Skin epidermis (tissue), 12 donors: ENCODE measurements around the gene HNRNPM.

ENCODE experiments used
- H3K27ac ChIP-seq, 21 experiments: fragments of 200-600 bp; sonication (generic) in 11 of 21; one replicate each; pipeline ENCODE4 v1.5.0; 2020; ENCODE audit warnings: mild to moderate bottlenecking in 3 of 21, inconsistent platforms in 2 of 21, moderate library complexity in 2 of 21
- H3K4me3 ChIP-seq, 7 experiments: fragments of 200-600 bp; sonication (generic) in 2 of 7; one replicate each; pipeline ENCODE4 v1.5.0; 2020; ENCODE audit warnings: inconsistent platforms in 2 of 7, mild to moderate bottlenecking in 2 of 7, moderate library complexity in 1 of 7

HNRNPM gene

GRCh38 chr19:8457827-8458226, 13.1 kb downstream of the HNRNPM start:
- H3K4me3 ChIP-seq, result no peak overlapping the region
- no peak overlapping the region for H3K27ac ChIP-seq

- Histone ChIP-seq H3K27ac (no peak overlapping the region), H3K4me3 (no peak overlapping the region)
These were observed 13.6 kb downstream of the HNRNPM start for GRCh38 chr19:8458380-8458779.

GRCh38 chr19:8459095-8459494, 14.3 kb downstream of the HNRNPM start:
- no peak overlapping the region for H3K4me3 ChIP-seq
- peak overlapping the region in 2 of 21 experiments; percentile 17 to 27 for H3K27ac ChIP-seq

DNA sequence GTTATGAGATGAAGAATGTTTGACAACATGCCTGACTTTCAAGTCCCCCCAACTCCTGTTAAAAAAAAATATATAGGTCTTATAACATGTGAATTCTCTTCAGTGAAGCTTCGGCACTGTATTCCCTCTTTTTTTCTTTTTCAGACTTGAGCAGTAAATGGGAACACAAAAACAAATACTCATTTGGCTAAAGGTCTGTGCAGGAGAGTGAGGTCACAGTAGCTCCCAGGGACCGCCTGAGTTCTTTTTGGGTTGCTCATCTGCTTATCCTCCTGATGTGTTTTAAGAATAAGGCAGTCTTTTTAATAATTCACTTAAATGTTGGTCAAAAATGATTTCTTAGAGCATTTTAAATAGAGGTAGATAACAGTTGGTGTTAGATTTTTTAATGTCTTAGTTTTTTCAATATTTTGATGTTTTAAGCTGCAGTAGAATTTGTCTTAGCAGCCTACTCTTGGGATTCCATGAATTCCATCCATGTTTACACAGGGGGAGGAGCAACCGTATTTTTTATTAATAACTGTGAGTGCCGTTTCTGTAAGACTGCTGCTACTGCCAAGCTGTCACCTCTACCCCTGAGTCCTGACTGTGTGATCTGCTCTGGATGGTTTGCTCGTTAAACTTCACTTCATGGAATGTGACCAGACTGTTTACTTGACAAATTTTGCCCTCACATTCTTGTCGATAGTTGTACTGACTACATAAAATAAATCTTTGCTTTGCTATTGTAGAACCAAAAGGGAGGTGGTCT, 14.9 kb downstream of the HNRNPM start:
- Histone ChIP-seq H3K27ac (peak overlapping the region in 6 of 21 experiments; percentile 1 to 49 (median 22)), H3K4me3 (no peak overlapping the region)

DNA sequence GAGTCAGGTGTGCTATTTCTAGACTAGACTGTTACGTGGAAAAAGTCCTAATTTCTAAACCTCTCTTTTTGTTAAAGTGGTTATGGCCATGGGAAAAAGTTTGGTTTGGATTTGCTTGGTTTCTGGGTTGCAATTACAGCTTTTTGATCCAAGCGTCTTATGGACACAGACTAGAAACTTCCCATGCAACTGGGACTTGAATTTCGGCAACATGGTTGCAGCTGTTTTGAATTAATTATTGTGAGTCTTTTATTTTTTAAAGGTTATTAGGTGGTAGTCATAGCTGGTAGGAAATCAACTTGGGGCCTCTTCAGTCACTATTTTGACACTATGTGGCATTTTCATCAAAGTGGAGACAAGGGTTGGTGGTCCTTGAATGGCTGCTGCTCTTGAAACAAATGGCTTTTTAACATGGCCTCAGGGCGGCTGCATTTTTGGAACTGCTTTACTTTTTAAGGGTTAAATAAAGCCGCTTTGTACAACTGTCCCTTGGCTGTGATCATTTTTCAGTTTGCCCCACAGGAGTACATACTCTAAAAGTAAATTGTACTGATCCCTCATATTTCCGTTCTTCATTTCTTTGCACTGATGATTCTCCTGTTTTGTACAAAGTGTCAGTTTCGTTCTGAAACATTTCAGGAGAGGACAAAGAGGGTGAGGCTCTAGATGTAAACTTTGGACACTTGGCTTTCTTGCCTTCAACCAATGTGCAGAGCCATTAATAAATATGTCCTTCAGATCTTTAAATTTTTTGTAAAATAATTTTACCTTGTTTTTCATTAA, 15.9 kb downstream of the HNRNPM start:
- Histone ChIP-seq H3K4me3 (no peak overlapping the region), H3K27ac (peak overlapping the region in 5 of 21 experiments; percentile 1 to 49 (median 8))

GRCh38 chr19:8461376-8461775, 16.6 kb downstream of the HNRNPM start:
- peak overlapping the region in 2 of 21 experiments; percentile 12 to 21 for H3K27ac ChIP-seq

DNA sequence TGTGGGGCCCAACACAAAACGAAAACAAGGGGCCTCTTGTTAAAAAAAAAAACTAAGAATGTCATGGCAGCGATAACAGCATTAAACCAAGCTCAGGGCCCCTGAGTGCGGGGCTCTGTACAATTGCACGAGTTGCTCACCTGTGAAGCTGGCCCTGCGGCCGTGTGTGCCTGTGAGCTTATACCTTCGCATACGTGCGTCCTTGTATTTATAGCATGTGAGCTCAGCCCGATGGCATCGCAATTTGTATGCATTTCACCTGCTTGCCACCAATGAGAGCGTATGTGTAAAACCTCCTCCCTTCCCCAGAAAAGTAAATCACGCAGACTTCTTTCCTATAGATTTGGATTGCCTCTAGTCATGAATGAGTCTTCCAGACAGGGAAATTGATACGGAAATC, 17.1 kb downstream of the HNRNPM start:
- Histone ChIP-seq H3K27ac (peak overlapping the region in 1 of 21 experiments; percentile 11), H3K4me3 (no peak overlapping the region)

More at GRCh38 chr19:8461376-8461775, 16.6 kb downstream of the HNRNPM start:
- H3K4me3 ChIP-seq, result no peak overlapping the region

DNA sequence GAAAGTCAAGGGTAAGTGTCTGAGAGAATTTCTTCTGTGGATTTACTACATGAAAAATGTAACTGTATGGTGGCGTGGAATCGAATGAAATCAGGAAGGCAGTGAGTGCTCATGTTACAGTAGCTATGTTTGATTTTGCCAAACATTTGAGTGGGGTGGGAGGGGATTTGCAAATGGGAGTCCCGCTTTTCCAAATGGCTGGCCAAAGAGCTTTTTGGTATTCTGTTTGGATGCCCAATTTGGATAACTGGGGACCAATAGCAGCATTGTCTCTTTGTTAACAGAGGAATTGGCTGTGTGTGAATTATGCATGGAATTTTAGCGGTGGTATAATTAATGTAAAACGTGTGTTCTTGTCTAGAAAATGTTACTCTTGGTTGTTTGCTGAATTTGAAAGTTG, 17.8 kb downstream of the HNRNPM start:
- no peak overlapping the region for H3K4me3 ChIP-seq
- H3K27ac ChIP-seq, result peak overlapping the region in 1 of 21 experiments; percentile 11

DNA sequence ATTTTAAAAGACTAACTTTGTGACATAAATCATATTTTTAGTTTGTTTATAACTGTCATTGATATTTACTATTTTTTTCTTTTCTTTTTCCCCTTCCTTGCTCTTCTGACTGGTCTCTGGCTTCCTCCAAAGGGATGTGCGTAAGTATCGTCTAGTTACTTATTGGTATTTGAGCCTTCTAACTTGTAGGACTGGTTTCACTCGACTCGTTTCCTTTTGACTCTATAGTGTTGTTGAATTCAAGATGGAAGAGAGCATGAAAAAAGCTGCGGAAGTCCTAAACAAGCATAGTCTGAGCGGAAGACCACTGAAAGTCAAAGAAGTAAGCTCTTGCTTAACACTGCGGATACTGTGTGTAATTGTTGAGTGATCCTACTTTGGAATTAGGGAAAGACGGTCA, 18.6 kb downstream of the HNRNPM start:
- Histone ChIP-seq H3K4me3 (no peak overlapping the region), H3K27ac (no peak overlapping the region)

DNA sequence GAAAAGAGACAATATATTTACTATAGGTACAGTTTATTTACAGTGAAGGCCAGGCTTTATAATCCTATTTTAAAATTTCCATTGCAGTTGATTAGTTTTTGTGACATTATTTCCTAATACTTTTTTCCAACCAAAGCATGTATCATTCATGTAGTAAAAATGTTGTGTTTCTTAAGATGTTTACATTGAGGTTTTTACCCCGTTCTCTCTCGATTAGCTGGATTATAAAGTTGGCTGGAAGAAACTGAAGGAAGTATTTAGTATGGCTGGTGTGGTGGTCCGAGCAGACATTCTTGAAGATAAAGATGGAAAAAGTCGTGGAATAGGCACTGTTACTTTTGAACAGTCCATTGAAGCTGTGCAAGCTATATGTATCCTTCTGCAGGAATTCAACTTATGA, 21.2 kb downstream of the HNRNPM start:
- H3K4me3 ChIP-seq, result no peak overlapping the region

GRCh38 chr19:8468124-8468523, 23.3 kb downstream of the HNRNPM start:
- Histone ChIP-seq H3K4me3 (no peak overlapping the region), H3K27ac (peak overlapping the region in 1 of 21 experiments; percentile 6)

More for the DNA sequence above, 21.2 kb downstream of the HNRNPM start:
- H3K27ac ChIP-seq, result no peak overlapping the region

DNA sequence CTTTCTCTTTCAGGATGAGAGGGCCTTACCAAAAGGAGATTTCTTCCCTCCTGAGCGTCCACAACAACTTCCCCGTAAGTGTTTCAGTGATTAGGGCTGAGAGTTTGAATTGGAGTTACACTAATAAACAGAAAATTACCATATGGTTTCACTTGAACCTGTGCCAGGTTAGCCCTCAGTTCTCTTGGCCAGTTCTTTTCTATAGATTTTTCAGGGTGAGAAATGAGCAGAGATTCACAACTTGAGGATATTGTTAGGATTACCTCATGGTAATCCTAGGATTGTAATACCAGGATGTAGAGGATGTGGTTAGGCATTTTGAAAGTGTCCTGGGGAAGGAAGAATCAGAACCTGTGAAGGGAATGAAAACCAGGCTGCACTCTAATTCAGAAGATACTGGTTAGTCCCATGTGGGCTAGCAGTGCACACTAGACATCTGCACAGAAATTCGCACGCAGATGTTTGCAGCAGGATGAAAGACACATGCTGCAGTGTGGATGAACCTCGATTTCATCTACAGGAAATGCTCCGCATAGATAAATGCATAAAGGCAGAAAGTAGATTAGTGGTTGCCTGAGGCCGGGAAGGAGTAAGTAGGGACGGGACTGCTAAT, 24.1 kb downstream of the HNRNPM start:
- H3K27ac ChIP-seq, result peak overlapping the region in 1 of 21 experiments; percentile 6
- no peak overlapping the region for H3K4me3 ChIP-seq

DNA sequence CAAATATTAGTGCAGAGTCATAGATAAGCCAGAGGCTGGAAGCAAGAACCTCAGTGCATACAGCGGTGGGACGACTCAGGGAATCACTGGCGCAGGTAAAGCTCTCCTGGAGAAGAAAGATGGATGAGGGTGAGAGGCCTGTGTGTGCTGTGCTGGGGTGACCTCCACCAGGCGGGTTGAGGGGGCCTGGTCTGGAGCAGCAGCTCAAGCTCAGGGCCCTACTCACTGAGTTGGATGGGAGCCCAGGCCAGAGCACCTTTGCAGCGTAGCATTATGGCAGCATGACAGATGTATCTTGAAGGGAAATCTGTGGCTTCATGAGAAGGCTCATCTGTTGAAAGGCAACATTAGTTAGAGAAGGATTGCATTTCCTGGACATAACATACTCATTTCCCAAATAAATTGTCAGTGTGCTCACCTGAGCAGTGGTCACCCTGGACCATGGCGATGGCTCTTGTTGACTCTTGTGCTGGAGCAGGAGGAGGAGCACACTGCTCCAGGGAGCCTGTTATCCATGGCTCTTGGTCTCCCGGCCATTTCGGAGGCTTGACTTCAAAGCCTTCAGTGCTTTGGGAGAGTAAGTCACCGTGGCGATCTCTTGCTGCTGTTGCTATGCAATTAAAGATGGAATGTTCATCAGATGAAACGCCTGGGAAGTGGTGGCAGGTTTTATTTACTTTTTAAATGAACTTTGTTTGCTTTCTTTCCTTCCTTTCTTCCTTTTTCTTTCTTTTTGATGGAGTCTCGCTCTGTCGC, 25.0 kb downstream of the HNRNPM start:
- H3K4me3 ChIP-seq, result no peak overlapping the region
- H3K27ac ChIP-seq, result no peak overlapping the region

DNA sequence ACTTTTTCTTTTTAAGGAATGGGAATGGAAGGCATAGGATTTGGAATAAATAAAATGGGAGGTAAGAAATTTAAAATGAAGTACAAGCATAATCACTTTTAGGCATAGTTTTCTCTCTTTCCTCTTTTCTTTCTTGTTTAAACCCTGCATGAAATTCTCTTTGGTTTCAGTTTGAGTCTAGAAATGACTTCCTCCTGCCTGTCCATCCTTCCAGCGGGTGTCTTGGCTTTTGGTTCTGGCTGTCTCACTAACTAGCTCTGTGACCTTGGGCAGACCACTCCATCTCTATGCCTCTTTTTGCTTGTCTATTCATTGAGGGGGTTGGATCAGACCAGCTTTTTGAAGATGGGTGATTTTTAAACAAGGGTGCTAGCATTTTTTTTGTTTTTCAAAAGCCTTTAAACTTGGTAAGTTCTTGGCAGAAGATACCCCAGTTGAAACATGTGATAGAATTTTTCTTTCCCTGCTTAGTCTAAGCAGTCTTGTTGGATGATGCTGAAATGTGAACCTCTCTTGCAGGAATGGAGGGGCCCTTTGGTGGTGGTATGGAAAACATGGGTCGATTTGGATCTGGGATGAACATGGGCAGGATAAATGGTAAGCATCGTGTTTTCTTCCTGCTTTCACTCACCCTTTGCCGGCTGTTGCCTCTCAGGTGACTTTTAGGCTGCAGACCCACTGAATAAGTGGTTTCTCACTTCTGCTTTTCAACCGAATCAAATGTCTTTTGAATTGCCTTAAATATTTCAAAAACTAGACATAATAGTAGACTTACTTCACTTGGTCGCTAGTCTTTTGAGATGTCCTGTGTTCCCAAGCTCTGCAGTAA, 29.1 kb downstream of the HNRNPM start:
- H3K27ac ChIP-seq, result peak overlapping the region in 3 of 21 experiments; percentile 14 to 48 (median 24)

GRCh38 chr19:8475005-8475404, 30.2 kb downstream of the HNRNPM start:
- H3K4me3 ChIP-seq, result no peak overlapping the region
- no peak overlapping the region for H3K27ac ChIP-seq

More for the DNA sequence above, 29.1 kb downstream of the HNRNPM start:
- no peak overlapping the region for H3K4me3 ChIP-seq

DNA sequence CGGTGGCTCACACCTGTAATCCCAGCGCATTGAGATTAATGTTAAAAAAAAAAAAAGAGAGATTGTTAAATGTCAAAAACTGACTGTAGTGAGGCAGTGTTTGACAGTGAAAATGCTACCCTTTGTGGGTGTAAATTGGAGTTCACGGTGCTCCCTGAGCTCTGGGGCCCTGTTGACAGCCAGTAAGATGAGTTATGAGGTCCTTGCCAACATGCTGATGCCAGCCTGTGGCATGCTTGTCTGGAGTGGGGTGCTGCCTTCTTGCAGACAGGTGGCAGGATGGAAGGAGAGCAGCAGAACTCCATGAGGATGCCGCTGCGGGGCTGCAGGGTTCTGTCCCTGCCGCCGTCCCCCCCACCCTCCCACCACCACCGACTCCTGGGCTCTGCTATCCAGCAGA, 31.7 kb downstream of the HNRNPM start:
- H3K27ac ChIP-seq, result no peak overlapping the region

GRCh38 chr19:8477889-8478288, 33.1 kb downstream of the HNRNPM start:
- H3K27ac ChIP-seq, result no peak overlapping the region

More for the DNA sequence above, 31.7 kb downstream of the HNRNPM start:
- no peak overlapping the region for H3K4me3 ChIP-seq

DNA sequence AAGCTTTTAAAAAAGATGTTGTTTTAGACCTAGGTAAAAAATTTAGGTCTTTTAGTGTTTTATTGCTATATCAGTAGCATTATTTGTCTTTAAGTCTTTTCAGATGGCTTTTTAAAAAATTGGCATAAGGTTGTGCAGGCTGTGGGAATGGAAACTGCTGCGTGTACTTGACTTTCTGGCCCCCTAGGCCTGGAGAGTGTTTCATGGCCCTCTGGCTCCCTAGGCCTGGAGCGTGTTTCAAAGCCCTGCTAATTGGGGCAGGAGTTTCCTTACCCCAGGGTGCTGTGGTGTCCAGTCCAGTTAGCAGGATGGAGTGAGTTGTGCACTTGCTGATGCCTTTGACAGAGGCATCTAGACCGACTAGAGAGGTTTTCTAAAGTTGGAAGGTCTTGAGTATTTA, 33.8 kb downstream of the HNRNPM start:
- Histone ChIP-seq H3K4me3 (no peak overlapping the region), H3K27ac (peak overlapping the region in 3 of 21 experiments; percentile 7 to 30 (median 24))

More at GRCh38 chr19:8477889-8478288, 33.1 kb downstream of the HNRNPM start:
- no peak overlapping the region for H3K4me3 ChIP-seq

DNA sequence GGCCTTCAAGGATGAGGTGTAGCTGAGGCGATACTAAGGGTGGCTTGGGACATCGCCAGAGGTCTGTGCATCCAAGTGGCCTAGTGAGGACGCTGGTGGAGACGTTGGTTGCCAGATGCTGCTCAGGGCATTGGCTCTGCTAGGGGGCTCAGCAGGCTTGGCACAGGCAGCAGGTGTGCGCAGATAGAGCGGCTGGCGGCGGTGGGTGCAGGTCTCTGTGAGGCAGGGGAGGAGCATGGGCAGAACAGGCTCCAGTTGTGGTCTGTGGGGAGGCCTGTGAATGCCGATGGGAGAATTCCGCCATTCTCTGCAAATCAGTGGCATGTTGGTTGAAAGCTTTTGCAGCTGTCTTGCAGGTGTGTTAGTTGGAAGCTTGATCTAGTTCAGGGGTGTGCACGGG, 36.4 kb downstream of the HNRNPM start:
- Histone ChIP-seq H3K27ac (peak overlapping the region in 11 of 21 experiments; percentile 0 to 68 (median 39)), H3K4me3 (no peak overlapping the region)
